ENCODE results near the gene ROGDI. TPM values are rescaled to one million over a fixed set of nuclear protein-coding genes. Genes with fewer than 3 reads are reported as not detected.

ROGDI gene
- total and polyA plus RNA-seq, 4 donors = 14.0 to 28.1 (median 17.4) TPM

- Histone ChIP-seq H3K36me3 (ENCODE audit: control insufficient read depth in 4 of 4, insufficient read depth in 3 of 4, low read depth in 1 of 4, low read length in 3 of 4) (peaks cover 12 to 57% (median 34%) of the 10 kb centered on the region in 4 donors), H3K4me1 (ENCODE audit: control insufficient read depth in 4 of 4, insufficient read depth in 4 of 4, low read length in 3 of 4) (no peaks in the 10 kb centered on the region), H3K9me3 (ENCODE audit: control insufficient read depth in 4 of 4, low read length in 3 of 4) (no peaks in the 10 kb centered on the region), H3K27me3 (ENCODE audit: control insufficient read depth in 4 of 4, insufficient read depth in 4 of 4, low read length in 3 of 4) (no peaks in the 10 kb centered on the region), H3K27ac (ENCODE audit: low read depth in 1 of 2, low read length in 2 of 2) (no peak overlapping the region), H3K4me3 (ENCODE audit: low read depth in 1 of 3, low read length in 3 of 3) (no peak overlapping the region), H3K9ac (ENCODE audit: low read depth in 1 of 2, low read length in 2 of 2) (no peak overlapping the region)
- DNase-seq (ENCODE audit: low spot score) = no peak
- TF ChIP-seq SP1 (IDR thresholded peaks at IDR 0.05) (no peak), NR2F2 (IDR thresholded peaks at IDR 0.05) (no peak), REST (IDR thresholded peaks at IDR 0.05) (no peak), GABPA (IDR thresholded peaks at IDR 0.05 in 1 of 2, conservative IDR thresholded peaks at IDR 0.05 in 1 of 2) (no peak), YY1 (IDR thresholded peaks at IDR 0.05) (no peak), TAF1 (conservative IDR thresholded peaks at IDR 0.05) (no peak), RAD21 (IDR thresholded peaks at IDR 0.05) (no peak), ZBTB33 (IDR thresholded peaks at IDR 0.05) (no peak), HNF4A (conservative IDR thresholded peaks at IDR 0.05) (no peak), ATF3 (IDR thresholded peaks at IDR 0.05) (no peak), EGR1 (IDR thresholded peaks at IDR 0.05; ENCODE audit: low read depth in 2 of 2) (no peak), JUND (IDR thresholded peaks at IDR 0.05) (no peak), FOXA2 (IDR thresholded peaks at IDR 0.05) (no peak), FOXA1 (IDR thresholded peaks at IDR 0.05) (no peak), RXRA (IDR thresholded peaks at IDR 0.05) (no peak), MAX (IDR thresholded peaks at IDR 0.05) (no peak)
- 65% methylated on average over 2 of the region's 2 CpGs for WGBS
Observed at GRCh38 chr16:4836727-4837126, 34.3 kb upstream of the ROGDI start.

GRCh38 chr16:4833584-4833983, 31.2 kb upstream of the ROGDI start:
- TF ChIP-seq JUND (IDR thresholded peaks at IDR 0.05) (no peak), REST (IDR thresholded peaks at IDR 0.05) (no peak), CTCF (IDR thresholded peaks at IDR 0.05; ENCODE audit: low read depth, low read length, missing input control) (no peak), HNF4A (conservative IDR thresholded peaks at IDR 0.05) (no peak), ZBTB33 (IDR thresholded peaks at IDR 0.05) (no peak)
- WGBS = 91% methylated on average over 1 of the region's 1 CpG
- H3K9me3 ChIP-seq (ENCODE audit: control insufficient read depth in 4 of 4, low read length in 3 of 4) = no peaks in the 10 kb centered on the region
- H3K36me3 ChIP-seq (ENCODE audit: control insufficient read depth in 4 of 4, insufficient read depth in 3 of 4, low read depth in 1 of 4, low read length in 3 of 4) = peaks cover 14 to 55% (median 36%) of the 10 kb centered on the region in 4 donors
- H3K27ac ChIP-seq (ENCODE audit: low read depth in 1 of 2, low read length in 2 of 2) = no peak overlapping the region
- no peaks in the 10 kb centered on the region for H3K4me1 ChIP-seq (ENCODE audit: control insufficient read depth in 4 of 4, insufficient read depth in 4 of 4, low read length in 3 of 4)
- H3K4me3 ChIP-seq (ENCODE audit: low read depth in 1 of 3, low read length in 3 of 3) = no peak overlapping the region
- DNase-seq (ENCODE audit: low spot score) = no peak
- H3K27me3 ChIP-seq (ENCODE audit: control insufficient read depth in 4 of 4, insufficient read depth in 4 of 4, low read length in 3 of 4) = no peaks in the 10 kb centered on the region
- H3K9ac ChIP-seq (ENCODE audit: low read depth in 1 of 2, low read length in 2 of 2) = no peak overlapping the region

All from liver (tissue), 9 donors.